GM19239 (cell line): ENCODE data around the gene NODAL.
A peak's percentile ranks its signal among the peaks of the same experiment; 100 is the strongest.
"Not testable (repeated sequence)": the region's sequence is repeated elsewhere in the genome, so short reads cannot be mapped to it uniquely, and the experiment has no call there.

Experiments used
- DNase-seq: peaks from one replicate; pipeline ENCODE4 v3.0.0; 2011; ENCODE audit warnings: low spot score; ENCODE audit not compliant: insufficient read length
- FAIRE-seq: peaks from 2 replicates; lab custom pipeline; 2011; peaks lifted over from hg19 to GRCh38; lab: Jason Lieb, UNC

NODAL gene

DNA sequence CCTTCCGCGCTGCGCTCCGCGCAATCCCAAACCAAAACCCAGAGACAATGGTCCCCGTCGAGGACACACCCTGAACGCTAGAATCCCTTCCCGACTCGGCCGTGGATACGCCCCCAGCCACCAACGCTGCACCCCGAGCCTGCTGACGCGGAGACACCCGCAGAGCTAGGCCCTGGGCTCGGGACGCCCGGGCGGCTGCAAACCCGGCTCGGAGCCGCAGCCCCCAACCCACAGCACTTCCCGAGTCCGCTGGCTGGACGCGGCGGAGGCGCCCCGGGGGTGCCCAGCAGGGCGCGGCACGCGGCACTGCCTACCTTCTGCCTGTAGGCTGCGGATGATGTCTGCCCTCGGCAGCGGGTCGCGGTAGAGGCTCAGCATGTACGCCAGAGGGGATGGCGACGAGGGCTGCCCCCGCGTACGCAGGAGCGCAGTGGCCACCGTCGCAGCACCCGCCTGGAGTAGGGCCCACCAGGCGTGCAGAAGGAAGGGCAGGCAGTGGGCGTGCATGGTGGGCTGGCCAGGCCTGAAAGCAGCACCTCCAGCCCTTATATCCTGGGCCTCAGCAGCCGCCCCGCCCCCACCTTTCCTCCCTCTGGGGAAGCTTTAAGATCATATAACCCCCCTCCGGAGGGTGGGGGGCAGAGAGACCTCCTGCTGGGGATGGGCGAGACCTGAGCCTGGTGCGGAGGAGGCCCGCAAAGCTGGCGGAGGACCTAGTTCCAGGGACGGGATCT, at the start of gene NODAL:
TSS of gene NODAL (minus strand) at position 521 of the 734 bp plus-strand sequence. CDS start at position 507, 14 bp downstream.
- DNase-seq (no peak), FAIRE-seq (no peak)

DNA sequence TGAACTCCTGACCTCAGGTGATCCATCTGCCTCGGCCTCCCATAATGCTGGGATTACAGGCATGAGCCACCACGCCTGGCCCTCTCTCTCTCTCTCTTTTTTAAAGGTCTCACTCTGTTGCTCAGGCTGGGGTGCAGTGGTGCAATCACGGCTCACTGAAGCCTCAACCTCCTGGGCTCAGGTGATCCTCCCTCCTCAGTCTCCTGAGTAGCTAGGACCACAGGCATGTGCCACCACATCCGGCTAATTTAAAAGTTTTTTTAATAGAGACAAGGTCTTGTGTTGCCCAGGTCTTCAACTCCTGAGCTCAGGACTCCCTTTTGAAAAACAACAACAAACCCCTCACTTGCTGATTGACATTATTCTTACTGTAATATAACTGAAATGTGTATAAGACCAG, 48.7 kb upstream of the NODAL start:
- FAIRE-seq: no peak
- no peak for DNase-seq

DNA sequence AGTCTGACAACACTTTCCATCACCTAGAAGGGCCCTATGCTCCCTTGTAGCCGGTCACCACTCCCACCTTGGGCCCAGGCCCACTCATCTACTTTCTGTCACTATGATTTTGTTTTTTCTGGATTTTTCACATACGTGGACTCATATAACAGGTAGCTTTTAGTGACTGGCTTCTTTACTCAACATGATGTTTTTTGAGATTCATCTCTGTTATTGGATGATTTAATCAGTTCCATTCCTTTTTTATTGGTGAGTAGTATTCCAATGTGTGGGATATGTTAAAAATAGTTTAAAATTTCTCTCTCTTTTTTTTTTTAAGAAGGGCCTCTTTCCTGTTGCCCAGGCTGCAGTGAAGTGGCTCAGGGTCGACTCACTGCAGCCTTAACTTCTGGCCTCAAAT, 46.3 kb upstream of the NODAL start:
- FAIRE-seq (no peak), DNase-seq (no peak)

DNA sequence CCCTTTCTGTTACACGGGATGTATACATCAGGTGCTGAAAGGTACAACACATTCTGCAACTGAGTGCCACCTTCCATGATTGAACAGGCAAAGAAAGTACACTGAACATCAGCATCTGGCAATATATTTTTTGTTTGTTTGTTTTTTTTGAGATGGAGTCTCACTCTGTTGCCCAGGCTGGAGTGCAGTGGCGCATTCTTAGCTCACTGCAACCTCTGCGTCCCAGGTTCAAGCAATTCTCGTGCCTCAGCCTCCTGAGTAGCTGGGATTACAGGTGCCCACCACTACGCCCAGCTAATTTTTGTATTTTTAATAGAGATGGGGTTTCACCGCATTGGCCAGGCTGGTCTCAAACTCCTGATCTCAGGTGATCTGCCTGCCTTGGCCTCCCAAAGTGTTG, 42.4 kb upstream of the NODAL start:
- FAIRE-seq, DNase-seq: not testable (repeated sequence)

DNA sequence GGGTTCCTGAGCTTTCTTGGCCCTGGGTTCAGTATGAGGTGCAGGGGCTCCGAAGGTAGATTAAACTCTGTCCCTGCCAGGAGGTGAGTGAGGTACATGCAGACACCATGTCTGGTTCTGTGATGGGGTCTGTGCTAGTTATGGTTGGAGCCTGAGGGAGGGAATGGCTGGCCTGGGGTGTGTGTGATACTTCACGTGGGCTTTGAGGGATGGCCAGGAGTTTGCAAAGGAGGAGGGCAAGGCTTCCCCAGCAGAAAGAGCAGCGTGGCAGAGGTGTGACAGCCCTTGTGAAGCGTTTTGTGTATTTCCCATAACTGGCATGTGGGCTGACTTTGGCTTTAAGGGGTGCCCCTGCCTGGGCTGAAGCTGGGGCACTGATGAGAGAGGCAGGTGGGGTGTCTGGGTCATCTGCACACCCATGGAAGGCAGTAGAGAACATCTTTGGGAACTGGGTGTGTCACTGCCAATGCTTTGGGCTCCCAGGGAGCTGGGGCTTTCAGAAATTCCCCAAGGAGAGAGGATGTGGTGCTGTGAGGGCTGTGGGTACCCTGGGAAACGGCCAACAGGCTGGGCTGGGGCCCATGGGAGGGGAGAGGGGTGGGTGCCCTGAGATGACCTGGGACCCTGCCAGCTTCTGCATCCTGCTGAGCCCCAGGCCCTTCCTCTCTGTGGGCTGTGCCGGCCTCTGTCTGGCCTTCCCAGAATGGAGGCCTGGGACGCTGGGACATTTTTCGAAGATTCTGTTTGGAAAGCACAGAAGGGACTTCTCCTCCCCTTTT, 41.7 kb upstream of the NODAL start:
- FAIRE-seq (no peak), DNase-seq (no peak)

DNA sequence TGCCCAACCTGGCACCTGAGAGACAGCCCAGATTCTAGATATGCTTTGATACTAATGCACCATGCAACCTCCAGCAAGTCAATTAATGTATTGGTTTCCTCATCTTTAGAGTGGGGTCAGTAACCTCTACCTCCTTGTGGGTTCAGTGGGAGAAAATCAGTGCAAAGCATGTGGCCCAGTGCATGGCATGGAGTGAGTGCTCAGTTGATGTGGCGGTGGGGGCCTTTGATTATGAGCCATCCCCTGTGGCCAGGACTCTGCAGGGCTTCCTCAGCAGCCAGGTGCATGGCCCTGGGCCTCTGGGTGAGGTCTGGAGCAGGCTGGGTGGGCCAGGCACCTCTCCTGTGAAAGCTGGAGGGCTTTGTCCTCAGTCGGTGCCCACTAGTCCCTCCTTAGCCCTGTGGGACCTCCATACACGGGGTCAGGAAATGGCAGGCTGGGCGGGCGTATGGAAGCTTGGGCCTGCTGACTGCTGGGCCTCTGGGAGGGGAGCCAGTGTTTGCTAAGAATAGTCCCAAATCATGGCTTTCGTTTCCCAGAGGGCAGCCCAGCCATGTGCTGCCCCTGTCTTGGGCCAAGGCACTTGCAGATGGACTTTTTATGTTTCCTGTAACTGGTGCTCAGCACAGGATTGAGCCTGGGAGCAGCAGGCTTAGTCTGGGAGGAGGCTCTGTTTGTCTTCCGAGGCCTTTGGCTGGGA, 40.5 kb upstream of the NODAL start:
- FAIRE-seq (no peak), DNase-seq (no peak)

DNA sequence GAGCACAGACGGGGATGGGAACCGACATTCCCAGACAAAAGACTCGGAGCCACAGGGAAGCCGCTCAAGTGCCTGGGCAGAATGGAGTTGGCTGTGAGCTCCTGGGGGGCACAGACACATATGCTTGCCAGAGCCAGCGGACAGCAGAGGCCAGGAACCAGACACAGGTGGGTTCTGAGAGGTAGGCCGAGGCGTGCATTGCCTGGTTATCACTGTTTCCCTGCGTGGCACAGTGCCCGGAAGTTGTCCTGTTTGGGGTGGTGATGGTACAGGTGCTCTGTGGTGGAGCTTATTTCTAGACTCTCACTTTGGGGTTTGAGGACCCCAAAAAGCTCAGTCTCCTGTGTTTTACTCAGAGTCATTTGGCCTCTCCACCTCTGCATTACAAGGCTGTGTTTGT, 39.6 kb upstream of the NODAL start:
- FAIRE-seq (no peak), DNase-seq (no peak)

DNA sequence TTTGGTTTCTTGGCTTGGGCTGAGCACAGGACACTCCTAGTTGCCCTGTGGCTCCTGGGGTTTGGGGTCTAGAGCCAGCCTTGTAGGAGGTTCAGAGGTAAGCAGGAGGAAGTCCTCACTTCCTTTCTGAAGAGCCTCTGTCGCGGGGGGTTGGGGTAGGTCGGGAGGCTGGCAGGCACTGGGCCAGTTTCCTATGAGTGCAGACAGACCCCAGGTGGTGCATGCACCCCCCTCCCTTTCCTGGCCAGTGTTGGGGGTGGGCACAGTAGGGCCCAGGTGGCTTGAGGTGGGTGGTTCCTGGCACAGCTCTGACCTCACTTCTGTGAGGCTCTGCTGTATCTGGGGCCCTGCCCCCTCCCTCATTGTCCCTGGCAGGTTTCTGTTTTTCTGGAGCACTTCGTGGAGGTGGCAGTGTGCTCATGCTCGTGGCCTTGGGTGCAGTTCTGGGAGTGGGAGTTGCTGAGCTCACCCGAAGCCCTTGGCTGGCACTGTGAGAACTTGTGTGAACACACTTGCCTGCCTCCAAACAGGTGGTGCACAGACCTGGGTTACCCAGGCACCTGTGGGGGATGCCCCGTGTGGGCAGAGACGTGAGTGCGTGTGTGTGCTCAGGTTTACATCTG, 38.9 kb upstream of the NODAL start:
- DNase-seq: peak; percentile 71
- FAIRE-seq: peak; percentile 94

DNA sequence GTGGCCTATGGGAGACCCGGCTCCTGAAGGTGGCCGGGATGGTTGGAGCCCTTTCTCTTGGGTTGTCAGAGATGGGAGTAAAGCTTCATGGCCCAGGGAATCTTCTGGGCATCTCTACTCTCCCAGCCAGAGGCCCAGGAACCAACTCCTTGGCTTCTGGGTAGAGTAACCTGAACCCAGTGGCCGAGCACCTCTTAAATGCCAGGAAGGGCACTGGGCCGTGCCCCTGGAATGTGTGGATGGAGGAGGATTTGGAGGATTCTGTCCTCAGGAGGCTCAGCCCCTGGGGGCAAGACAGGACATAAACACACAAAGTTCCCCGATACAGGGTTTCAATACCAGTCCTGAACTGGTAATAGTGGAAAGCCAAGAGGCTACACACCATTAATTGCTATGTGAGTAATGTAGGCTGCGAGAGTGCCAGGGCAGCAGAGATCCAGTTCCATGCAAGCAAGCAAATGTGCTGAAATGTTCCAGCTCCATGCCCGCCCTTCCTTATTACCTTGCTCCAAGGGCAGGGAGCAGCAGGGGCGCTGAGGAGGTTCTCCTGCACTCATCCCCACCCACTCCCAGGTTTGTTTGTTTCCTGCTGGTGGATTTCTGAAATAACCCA, 38.3 kb upstream of the NODAL start:
- no peak for FAIRE-seq
- DNase-seq: no peak

DNA sequence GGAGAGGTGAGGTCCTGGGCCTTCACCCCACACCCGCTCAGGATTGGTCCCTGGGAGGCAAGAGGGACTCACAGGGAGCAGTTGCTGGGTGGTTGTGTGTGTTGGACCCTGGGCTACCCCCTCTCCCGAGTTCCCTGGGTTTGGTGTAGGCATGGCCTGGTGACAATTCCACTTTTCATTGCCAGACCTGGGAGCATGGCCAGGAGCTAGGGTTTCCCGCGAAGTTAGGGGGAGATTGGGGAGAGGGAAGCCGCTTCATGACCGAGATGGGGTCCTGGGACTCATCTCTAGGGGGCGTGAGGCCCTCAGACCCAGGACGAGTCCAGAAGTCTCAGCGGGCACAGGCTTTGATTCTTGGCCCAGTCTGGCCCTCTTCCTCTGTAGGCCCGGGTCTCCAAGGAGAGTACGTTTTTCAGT, 37.7 kb upstream of the NODAL start:
- DNase-seq: no peak
- no peak for FAIRE-seq

DNA sequence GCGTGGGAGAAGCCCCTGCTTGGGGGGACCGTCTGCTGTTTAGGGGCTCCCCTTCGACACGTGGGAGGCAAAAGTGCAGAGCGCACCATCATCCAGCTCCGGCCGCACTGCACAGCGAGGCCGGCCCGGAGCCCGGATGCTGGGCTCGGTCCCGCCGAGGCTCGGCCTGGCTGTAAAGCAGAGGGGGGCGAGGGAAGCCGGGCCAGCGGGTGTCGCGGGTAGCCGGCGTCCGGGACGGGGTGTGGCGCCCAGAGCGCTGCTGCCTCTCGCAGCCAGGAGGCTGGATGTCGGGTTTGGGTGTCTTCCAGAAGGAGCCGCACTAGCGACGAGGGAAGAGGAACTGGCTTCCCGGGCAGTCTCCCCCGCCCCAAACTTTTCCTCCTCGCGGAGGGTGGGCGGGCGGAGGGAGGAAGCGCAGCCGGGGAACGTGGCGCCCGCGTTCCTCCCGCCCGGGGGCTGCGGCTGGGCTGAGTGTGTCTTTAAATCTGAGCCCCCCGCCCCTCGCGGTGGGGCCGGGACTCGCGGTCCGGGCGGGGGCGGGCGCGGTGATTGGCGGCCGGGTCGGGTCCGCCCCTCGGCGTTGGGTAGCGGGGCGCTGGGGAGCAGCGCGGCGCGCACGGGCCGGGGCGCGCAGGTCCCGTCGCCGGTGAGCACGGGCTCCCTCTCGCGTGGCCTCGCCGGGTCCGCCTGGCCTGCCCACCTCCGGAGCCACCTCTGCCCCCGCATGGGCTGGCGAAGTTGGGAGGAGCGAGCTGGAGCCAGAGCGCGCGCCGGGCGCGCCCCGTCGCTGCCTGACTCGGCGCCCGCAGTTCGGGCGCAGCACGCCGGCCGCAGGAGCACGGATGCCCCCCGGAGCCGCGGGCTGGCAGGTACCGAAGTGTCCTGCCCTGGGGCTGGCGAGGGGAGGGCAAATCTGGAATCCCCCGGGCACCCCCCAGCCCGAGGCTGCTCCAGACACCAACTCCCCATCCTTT, 37.0 kb upstream of the NODAL start, which contains the start of gene PALD1:
TSS of gene PALD1 (plus strand) at position 577 of the 974 bp plus-strand sequence. CDS start 47,185 bp downstream, outside the sequence.
- peak; percentile 68 for FAIRE-seq
- DNase-seq: peak; percentile 64

DNA sequence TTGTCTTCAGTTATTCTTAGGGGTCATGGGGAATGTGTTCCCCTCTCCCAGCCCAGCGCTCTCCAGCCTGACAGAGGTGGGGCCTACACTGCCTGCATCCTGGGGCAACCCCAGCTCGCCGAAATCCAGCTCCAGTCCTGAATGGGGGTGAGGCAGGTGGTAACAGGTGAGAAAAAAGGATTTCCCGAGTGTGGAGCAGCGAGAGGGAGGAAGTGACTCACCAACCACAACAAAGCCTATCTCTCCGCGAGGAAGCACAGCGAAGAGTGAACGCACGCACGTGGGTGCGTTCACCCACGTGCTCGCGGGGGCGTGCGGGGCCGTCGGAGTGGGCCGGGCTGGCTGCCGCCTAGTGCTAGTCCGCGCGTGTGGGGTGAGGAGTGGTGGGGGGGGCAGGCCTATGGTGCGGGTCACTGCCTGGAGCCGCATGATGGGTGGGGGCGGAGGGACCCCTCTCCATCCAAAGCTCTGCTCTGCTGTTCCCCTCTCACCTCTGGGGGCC, 36.2 kb upstream of the NODAL start:
- FAIRE-seq (peak; percentile 70), DNase-seq (no peak)

DNA sequence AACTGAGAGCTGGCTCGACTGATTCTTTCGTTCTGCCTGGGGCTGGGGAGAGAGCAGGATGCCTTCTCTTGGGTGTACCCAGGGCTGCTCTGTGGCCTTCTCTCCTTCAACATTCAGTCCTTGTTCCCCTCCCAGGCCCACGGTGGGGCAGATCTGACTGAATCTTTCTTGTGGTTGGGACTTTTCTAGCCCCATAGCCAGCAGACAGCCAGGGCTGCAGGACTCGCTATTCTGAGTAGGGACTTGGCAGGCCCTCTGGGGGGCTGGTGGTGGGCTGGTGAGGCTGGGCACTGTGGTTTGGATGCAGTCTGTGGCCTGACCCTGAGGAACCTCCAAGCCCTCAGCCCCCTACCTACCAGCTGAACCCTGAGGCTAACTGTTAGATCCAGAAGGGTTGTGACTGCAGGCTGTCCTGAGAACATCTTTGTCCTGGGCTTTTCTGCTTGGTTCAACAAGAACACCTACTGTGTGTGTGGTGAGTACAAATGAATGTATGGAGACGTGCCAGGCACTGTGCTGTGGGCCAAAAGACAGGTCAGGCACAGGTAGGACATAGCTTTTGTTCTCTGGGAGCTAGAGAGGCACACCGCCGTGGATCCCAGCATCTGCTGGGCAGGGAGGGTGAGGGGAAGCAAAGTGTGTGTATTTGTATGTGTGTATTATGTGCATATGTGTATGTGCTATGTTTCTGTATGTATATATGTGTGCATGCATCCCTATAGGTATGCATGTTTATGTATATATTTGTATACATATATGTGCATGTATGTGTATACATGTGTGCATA, 35.0 kb upstream of the NODAL start:
- FAIRE-seq: no peak

DNA sequence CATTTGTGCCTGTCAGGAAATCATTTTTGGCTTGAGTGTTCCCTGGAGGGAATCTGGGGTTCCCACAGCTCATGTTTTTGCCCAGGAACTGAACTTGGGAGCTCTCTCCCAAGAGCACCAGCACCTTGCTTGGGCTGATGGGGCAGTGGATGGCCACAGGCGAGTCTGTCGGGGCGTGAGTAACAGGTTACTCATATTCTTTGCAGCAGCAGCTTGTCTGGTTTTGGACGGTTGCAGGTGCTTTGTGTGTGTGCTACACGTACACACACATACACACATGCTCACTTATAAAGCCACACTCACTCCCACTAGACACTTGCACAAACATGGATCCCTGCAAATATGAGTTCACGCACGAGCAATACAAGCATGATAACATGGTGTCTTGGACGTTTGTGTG, 34.2 kb upstream of the NODAL start:
- no peak for DNase-seq
- no peak for FAIRE-seq

More for the DNA sequence above, 35.0 kb upstream of the NODAL start:
- no peak for DNase-seq

DNA sequence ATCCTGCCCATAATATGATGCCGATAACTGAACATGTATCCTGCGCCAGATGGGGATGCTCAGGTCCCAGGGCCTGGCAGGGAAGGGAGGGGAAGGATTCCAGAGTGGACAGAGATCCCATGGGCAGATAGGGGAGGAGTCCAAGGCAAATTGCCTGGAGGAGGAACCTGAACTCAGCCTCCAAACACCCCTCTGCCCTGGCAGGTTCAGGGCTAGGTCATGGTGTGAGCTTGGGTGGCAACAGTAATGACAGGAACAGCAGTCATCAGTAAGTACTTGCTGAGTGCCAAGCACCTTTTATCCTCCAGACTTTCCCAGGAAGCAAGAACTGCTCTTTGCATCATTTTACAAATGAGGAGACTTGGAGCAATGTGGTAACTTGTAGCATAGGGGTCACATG, 33.3 kb upstream of the NODAL start:
- DNase-seq (no peak), FAIRE-seq (no peak)

DNA sequence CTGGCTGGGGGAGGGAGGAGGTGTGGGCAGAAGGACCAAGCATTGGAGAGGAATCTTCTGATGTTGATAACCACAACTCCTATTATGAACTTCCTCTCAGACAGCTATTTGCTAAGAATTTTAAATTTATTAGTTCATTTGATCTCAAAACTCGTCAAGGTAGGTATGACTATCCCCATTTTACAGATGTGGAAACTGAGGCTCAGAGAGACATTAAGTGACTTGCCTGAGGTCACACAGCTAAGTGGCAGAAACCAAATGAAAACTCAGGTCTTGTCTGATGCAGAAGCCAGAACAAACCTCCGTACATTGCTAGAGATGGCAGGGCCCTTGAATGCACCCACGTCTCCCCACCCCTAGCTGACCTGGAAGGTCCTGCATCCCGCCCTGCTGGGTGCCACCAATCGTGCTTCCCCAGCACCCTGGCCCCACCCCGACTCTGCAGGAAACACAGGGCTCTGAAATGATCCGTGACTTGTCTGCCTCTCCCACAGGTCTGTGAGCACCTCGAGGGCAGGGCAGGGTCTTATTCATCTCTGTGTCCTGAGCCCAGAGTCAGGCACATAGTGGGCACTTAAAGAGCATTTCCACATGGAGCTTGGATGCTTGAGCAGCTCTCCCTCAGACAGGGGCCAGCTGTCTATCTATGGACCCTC, 31.4 kb upstream of the NODAL start:
- DNase-seq (no peak), FAIRE-seq (no peak)

DNA sequence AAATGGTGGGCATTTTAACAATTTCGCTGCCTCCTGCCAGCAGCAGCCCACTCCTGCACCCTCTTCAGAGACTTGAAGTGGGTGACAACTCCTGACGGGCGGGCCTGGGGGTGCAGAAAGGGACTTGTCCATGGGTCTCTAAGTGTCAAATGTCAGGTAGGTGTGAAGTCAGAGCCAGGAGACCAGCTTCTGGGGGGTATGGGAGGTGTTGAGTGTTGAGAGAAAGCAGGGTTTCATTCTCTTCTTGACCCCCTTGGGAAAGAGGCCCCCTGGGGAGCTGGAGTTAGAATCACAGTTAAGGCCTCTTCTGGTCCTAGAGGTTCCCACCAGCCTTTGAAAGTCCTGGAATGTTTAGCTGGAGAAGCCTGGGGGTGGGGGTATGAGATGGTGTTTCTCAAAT, 25.5 kb upstream of the NODAL start:
- DNase-seq (no peak), FAIRE-seq (no peak)
